RPMI8226 (cell line): ENCODE data around the gene DENR.
A peak's percentile ranks its signal among the peaks of the same experiment; 100 is the strongest.
"Not testable (repeated sequence)": the region's sequence is repeated elsewhere in the genome, so short reads cannot be mapped to it uniquely, and the experiment has no call there.

Source experiments
- DNase-seq: peaks from one replicate; pipeline ENCODE4 v3.0.0-alpha.2; 2015

The DENR gene, protein sequence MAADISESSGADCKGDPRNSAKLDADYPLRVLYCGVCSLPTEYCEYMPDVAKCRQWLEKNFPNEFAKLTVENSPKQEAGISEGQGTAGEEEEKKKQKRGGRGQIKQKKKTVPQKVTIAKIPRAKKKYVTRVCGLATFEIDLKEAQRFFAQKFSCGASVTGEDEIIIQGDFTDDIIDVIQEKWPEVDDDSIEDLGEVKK

DNA sequence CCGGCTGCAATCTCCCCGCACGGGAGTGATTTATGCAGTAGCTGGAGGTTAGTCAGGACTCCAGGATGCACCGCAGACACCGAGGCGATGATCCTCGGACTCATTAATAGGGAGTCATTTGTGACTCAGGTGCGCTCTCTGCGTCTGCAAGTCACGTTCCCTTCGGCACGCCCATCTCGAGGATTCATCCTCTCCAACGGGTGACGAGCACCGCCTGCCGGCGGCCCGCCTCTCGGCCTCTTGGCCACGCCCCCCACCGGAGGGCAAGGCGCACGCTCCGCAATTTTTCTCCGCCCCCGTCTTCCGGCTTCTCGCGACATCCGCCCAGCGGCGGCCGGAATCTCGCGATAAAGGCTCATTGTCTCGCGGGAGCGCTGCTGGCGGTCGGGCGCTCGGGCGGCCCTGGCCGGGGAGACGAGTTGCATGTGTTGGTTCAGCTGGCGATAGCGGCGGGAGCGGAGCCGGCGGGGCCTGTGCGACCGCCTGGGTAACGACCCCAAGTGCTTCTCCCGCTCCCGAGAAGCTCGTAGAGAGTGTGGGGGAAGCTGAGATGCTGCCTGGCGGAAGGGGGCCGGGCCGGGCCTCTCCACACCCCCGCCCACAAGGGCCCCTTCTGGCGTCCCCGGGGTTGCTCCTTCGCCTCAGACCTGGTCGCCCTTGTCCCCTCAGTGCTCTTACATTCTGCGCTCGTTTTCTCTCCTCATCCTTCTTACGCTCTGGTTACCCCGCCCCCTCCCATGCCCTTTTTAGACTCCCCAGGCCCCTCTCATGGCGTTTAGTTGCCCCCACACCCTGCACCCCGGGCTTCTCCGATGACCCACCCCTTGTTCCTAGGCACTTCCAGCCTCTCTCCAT, at the start of gene DENR:
TSS of gene DENR (plus strand) at position 361 of the 855 bp plus-strand sequence. CDS start 878 bp downstream, outside the sequence.
- DNase-seq: peak; percentile 99

DNA sequence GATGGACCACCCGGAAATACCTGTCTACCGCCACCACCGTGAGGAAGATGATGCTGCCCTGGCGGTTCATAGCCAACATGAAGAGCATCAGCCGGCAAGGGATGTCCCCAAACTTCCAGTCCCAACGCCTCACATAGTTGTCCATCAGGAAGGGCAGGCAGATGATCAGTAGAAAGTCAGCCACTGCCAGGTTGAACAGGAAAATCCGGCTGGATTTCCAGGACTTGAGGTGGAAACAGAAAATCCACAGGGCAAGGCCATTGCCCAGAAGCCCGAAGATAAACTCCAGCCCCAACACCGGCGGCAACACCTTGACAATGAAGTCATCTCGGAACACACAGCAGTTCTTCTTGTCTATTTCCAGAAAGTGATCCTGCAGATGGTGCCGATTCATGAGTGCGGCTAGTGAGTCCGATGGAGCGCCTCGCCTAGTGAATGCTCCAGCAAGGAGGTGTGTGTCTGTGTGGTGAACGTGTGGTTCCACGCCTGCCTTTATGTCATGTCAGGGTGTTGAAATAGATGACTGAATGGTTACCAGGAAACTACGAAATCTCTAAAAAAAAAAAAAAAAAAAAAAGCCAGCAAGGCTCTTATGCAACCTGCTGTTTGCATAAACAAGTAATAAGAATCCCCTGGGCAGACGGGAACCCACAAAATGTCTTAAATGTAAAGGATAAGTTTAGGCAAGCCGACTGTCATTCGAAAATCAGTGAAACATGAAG, 49.6 kb upstream of the DENR start, which contains the start of gene HCAR2:
TSS of gene HCAR2 (minus strand) at position 468 of the 722 bp plus-strand sequence. CDS start at position 394, 74 bp downstream.
- not testable (repeated sequence) for DNase-seq

DNA sequence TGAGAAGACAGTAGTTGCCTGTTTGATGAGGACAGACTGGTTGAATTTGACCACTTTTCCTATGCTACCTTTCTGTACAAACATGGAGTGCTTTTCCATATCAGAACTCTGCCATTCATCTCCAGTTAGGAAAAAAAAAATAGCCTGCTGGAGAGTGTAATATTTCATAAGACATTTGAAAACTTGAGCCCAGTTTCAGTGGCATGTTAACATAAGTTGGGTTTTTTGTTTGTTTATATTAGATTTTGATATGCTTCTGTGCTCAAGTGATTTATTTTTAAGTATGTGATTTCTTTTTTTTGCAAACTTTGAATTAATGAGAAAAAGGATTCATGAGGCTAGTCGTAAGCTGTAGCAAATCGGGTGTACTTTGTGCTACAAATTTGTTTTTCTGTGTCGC, 48.8 kb upstream of the DENR start:
- DNase-seq: not testable (repeated sequence)

DNA sequence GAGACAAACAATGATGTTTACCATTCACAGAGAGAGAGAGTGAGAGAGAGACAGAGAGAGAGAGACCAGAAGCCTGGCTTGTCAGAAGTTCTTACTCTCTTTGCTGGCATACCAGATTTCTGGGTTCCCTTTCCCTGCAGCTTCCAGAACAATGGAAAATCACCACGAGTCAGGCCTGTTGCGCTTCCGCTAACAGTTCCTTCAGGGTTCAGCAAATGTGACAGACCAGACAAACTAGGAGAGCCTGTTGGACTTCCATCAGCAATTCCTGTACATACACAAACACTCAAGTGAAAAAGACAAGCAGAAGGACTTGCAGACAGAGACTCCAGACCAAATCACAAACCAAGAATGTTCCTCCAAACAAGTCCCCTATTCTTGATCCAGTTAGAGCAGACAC, 43.3 kb upstream of the DENR start:
- not testable (repeated sequence) for DNase-seq

DNA sequence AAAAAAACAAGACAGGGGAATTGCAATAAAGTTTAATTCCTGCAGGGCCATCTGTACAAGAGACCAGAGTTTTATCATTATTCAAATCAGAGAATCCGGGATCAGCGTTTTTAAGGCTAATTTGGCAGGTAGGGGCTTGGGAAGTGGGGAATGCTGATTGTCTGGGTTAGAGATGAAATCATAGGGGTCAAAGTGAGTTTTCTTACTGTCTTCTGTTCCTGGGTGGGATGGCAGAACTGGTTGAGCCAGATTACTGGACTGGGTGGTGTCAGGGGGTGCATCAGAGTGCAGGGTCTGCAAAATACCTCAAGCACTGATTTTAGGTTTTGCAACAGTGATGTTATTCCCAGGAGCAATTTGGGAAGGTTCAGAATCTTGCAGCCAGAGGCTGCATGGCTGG, 42.3 kb upstream of the DENR start:
- not testable (repeated sequence) for DNase-seq

DNA sequence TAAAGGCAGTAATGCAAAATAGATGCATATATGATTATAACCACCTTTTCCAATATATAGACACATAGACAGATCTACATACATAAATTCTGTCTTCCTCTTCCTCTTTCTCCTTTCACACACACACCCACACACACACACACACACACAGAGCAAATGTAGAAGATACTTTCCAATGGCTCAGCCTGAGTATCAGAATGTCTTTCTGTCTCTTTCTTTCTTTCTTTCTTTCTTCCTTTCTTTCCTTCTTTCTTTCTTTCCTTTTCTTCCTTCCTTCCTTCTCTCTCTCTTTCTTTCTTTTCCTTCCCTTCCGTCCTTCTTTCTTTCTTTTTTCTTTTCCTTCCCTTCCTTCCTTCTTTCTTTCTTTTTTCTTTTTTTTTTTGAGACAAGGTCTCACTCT, 41.4 kb upstream of the DENR start:
- not testable (repeated sequence) for DNase-seq

DNA sequence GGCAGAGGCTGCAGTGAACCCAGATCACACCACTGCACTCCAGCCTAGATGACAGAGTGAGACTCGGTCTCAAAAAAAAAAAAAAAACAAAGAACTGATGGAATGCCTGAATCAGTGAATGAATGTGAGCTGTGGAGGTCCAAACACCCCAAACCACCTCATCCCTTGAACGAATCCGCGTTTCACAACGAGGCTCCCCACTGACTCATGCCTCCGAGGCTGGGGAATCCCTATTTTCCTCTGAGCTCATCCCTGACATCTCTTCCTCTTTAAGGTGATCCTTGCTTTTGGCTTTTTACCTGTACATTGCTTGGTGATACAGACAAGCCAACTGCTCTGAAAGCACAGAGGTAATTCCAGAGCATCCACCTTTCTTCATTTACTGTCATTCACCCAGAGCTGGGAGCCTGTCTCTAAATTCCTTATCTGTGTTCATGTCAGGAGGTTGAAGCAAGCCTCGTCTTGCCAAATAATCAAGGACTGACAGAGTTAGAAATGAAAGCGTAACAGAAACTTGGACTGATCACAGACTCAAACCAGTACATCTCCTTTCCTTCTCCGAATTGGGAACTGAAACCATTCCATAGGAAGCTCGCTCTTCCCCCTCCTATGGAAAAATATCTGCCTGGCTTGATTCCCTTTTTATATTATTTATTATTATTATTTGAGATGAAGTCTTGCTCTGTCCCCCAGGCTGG, 39.0 kb upstream of the DENR start:
- DNase-seq: not testable (repeated sequence)

DNA sequence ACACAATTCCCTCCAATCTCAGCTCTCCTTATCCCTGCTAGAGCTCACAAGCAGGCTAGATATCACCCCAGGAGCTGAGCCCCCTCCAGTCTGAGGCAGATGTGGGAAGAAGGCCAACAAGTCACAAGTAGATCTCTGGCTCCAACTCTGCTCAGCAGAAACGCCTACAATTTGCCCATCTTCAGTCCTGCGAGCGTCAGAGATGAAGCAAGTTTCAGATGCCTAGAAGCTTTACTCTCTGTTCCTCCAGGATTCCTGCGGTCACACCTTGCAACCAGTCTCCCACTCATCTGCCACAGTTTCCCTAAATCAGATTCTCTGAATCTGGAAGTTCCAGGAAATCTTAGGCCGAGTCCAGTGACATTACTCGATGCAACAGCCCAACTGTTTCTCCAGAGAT, 37.4 kb upstream of the DENR start:
- DNase-seq: not testable (repeated sequence)

DNA sequence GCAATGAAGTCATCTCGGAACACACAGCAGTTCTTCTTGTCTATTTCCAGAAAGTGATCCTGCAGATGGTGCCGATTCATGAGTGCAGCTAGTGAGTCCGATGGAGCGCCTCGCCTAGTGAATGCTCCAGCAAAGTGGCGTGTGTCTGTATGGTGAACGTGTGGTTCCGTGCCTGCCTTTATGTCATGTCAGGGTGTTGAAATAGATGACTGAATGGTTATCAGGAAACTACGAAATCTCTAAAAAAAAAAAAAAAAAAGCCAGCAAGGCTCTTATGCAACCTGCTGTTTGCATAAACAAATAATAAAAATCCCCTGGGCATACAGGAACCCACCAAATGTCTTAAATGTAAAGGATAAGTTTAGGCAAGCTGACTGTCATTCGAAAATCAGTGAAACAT, 36.0 kb upstream of the DENR start, which contains the start of gene HCAR3:
TSS of gene HCAR3 (minus strand) at position 154 of the 400 bp plus-strand sequence. CDS start at position 80, 74 bp downstream.
- not testable (repeated sequence) for DNase-seq

DNA sequence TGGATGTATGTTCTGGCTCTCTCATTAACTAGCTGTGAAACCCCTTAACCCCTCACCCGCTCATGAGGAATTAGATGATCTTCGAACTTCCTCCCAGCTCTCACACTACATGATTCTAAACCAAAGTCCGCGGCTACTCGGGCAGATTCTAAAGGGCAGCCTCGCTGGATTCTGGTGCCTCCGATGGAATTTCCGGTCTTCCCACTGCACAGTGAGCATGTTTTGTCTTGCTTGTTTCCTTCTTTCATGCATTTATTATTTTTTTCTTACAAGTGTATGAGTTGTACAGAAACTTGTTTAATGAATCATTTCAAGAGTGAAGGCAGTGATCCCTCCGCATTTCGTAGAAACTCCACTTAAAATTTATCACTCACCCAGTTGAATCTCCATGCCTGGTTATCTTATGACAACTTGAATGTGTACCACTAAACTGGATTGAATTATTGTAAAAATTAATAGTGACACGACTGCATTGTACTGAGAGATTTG, 31.5 kb upstream of the DENR start:
- DNase-seq: no peak

DNA sequence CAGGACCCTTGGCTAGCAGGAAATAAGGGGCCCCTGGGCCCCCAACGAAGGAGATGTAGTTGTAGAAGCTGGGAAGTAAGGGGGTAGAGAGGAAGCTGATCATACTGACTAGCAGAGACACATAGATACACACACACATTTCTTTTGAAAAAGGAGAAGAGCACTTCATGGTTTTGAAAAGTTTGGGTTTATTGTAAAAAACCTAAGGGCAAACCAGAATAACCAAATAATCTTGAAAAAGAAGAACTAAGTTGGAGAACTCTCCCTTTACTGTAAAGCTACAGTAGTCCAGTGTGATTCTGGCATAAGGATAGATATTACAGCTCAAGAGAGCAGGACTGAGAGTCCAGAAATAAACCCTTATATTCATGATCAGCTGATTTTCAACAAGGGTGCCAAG, 30.2 kb upstream of the DENR start:
- no peak for DNase-seq

DNA sequence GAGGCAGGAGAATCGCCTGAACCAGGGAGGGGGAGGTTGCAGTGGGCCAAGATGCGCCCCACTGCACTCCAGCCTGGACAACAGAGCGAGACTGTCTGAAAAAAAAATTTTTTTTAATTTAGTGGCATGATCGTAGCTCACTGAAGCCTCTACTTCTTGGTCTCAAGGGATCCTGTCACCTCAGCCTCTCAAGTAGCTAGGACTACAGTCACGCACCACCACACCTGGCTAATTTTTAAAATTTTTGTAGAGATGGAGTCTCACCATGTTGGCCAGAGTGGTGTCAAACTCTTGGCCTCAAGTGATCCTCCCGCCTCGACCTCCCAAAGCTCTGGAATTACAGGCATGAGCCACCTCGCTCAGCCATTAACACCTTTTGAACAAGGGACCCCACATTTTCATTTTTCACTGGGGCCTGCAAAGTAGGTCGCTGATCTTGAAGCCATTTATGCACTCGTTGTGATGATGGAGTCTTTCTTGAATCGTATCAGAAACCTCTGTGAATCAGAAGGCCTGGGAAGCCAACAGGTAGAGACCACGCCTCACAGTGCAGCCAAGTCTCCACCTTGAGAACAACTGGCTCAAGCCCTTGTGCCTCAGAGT, 27.9 kb upstream of the DENR start:
- DNase-seq: no peak

DNA sequence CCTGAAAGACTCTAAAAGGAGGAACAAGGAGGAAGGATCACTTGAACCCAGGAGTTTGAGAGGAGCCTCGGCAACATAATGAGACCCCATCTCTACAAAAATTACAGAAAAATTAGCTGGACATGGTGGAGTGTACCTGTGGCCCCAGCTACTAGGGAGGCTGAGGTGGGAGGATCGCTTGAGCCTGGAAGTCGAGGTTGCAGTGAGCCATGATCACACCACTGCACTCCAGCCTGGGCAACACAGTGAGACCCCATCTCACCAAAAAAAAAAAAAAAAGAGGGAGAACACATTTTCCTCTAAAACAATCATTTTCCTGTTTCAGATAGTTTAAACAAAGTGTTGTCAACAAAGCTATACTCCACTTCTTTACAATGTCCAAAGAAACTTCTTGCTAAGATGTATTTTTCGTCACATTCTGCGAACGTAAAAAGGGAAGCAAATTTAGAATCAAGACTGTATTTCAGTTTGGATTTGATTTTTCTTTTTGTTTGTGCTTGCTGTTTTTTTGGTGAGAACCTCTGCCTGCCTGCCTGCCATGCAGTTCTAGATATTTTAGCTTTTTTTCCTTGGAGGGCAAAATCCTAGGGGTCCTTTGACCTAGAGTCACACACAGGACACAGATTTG, 27.1 kb upstream of the DENR start:
- DNase-seq: no peak

DNA sequence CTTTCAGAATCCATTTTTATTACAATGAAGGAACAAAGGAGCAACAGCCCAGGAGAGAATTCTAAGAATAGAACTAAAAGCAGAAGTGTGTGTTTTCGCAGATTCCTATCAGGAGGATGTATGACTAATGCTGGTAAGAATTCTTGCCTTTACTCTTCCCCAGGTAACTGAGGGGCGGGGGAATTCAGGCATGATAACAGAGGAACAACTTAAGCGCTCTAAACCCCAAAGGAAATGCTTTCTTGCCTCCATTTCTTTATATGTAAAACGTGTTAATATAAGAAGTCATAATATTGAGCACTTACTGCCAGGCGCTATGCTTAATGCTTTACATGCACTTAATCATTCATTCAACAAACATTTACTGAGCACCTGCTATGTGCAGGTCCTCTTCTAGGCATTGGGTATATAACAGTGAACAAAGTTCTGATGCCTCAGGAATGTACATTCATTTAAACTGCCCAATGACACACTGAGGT, 26.5 kb upstream of the DENR start:
- DNase-seq: peak; percentile 55

DNA sequence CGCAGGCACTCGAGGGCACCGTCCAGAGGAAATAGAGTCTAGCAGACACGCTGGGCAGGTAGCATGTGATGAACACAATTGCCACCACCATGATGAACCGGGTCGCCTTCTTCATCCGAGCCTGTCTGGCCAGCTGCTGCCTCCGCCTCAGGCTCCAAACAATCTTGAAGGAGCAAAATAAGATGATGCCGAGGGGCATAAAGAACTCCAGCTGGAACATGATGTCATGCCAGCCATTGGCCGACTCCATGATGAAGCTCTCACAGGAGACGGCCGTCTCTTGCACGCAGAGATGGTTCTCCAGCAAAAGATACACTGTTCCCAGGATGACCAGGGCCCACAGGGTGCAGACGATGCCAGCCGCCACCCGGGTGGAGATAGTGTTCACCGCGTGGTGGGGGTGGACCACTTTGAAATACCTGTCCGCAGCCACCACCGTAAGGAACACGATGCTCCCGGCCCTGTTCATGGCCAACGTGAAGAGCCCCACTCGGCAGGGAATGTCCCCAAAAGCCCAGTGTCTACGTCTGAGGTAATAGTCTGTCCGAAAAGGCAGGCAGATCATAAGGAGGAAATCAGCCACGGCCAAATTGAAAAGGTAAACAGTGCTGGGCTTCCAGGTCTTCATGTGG, 22.9 kb upstream of the DENR start:
- no peak for DNase-seq

DNA sequence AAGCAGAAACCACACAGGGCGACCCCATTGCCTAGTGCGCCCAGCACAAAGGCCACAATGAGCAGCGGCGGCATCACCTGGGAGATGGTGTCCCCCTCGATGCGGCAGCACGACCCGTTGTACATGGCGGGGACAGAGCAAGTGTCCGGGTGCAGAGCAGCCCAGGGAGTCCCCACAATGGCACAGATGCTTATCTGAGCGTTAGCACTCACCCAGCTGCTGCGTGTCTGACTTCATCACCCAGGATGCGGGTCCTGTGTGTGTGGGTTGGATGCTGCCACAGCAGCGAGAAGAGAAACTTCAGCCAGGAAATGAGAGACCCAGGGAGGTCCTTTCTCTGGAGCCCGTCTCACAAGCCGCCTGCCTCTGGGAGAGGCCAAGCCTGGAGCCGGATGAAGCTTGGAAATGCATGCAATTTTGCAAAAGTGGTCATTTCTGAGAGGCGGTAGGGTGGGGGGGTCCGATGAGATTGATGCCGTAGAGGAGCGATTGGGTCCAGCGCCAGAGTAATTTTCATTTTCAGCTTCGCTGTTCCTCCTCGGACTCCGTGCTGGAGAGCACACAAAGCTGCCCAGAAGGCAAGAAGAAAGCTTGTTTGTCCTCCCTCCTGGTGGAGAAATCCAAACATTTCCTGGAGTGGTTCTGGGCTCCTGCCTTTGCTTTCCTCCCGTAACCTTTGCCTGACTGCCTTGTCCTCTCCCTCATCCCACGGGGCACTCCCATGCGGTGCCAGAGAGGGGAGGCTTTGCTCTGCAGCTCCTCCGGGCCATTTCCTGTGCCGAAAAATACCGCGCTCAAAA, 22.2 kb upstream of the DENR start, which contains the start of gene HCAR1:
TSS of gene HCAR1 (minus strand) at position 630 of the 800 bp plus-strand sequence. CDS start at position 125, 505 bp downstream.
- DNase-seq: no peak

DNA sequence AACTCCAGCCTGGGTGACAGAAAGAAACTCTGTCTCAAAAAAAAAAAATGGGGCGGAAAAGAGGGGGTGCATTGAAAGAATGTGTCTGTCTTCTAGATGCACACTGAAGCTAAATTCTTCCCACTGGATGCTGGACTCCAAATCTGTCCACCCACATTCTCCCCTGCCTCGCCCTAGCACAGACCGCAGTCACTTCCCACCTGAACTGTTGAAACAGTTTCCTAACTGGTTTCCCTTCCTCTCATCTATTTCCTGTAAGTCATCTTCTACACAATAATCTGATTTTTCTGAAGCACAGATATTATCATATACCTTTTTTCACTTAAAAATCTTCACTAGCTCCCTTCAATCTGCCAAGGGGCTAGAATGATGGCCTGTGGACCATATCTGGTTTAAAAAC, 20.5 kb upstream of the DENR start:
- no peak for DNase-seq

DNA sequence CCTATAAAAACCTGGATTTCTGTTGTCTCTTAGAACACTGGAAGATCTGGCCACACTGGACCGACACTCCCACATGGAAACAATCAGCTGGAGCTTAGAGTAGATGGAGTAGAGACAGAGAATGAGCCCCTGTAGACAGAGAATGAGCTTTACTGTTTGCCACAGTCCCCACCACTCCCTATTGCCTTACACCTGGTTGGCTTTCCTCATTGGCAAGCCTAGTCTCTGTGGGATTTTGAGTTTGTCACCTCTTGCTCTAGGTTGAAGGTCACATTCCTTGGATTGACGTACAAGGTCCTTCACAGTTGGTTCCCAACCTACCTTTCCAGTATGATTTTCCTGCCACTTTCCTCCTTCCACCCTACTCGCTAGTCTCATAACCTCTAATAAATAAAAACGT, 20.0 kb upstream of the DENR start:
- DNase-seq: no peak

DNA sequence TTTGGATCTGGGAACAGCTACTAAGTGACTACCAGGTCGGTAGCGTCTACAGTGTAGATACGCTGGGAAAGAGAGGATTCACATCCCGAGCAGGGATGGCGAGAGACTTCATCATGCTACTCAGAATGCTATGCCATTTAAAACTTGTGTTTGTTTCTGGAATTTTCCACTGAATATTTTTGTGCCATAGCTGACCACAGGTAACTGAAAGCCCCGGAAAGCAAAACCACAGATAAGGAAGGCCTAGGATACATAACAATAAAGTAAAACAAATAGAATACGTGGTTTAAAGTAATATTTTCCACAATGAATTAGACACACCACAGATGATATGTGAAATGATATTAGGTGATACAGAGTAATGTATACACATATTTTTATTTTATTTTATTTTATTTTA, 14.1 kb upstream of the DENR start:
- no peak for DNase-seq

DNA sequence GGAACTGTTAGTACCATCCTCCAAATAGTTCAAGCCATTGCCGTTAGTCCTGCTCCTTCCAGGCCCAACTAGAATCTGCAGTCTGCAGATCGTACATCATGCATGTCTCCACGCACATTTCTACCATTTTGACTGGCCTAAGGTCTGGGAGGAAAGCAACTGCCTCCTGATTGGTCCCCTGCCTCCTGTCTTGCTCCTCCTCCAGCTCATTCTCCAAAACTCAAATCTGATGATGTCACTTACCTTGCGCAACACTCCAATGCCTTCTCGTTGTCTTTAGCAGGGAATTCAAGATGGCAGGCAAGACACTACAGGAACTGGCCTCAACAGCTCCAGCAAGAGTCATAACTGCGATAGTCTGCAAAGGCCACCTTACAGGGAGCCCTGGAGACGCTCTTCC, 12.3 kb upstream of the DENR start:
- no peak for DNase-seq
